GM10266 (cell line): ENCODE results near the gene MPL.
"Not testable (repeated sequence)": the region's sequence is repeated elsewhere in the genome, so short reads cannot be mapped to it uniquely, and the experiment has no call there.

Source experiments
- DNase-seq: peaks from one replicate; pipeline ENCODE4 v3.0.0; 2012; ENCODE audit errors: extremely low spot score
- TF ChIP-seq, protein P1 (sequence below): IDR thresholded peaks from 2 replicates; pipeline ENCODE4 v1.5.1; 2012; ENCODE audit warnings: mild to moderate bottlenecking, low read depth; ENCODE audit not compliant: control insufficient read depth, insufficient read depth; ENCODE audit errors: missing control alignments

Gene MPL

GRCh38 chr1:43367904-43368645, 30.5 kb downstream of the MPL start, which contains the start of gene ELOVL1:
Gene ELOVL1 (minus strand): TSS chr1:43368011. CDS start chr1:43365609, 2,402 bp downstream.
- TF ChIP-seq, protein P1, sequence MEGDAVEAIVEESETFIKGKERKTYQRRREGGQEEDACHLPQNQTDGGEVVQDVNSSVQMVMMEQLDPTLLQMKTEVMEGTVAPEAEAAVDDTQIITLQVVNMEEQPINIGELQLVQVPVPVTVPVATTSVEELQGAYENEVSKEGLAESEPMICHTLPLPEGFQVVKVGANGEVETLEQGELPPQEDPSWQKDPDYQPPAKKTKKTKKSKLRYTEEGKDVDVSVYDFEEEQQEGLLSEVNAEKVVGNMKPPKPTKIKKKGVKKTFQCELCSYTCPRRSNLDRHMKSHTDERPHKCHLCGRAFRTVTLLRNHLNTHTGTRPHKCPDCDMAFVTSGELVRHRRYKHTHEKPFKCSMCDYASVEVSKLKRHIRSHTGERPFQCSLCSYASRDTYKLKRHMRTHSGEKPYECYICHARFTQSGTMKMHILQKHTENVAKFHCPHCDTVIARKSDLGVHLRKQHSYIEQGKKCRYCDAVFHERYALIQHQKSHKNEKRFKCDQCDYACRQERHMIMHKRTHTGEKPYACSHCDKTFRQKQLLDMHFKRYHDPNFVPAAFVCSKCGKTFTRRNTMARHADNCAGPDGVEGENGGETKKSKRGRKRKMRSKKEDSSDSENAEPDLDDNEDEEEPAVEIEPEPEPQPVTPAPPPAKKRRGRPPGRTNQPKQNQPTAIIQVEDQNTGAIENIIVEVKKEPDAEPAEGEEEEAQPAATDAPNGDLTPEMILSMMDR: peak; percentile 43
- peak; percentile 98 for DNase-seq

- no peak for DNase-seq
- TF ChIP-seq, protein P1: no peak
Measured at GRCh38 chr1:43368646-43369020, 31.0 kb downstream of the MPL start.

DNA sequence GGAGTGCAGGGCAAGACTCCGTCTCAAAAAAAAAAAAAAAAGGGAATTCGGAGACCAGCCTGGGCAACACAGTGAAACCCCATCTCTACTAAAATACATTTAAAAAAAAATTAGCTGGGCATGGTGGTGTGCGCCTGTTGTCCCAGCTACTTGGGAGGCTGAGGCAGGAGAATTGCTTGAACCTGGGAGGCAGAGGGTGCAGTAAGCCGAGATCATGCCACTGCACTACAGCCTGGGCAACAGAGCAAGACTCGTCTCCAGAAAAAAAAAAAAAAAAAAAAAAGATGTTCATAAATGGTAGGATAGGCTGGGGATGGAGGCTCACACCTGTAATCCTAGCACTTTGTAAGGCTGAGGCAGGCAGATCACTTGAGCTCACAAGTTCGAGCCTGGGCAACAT, 32.2 kb downstream of the MPL start:
- not testable (repeated sequence) for DNase-seq

GRCh38 chr1:43370564-43370963, 32.9 kb downstream of the MPL start:
- TF ChIP-seq, protein P1: no peak

DNA sequence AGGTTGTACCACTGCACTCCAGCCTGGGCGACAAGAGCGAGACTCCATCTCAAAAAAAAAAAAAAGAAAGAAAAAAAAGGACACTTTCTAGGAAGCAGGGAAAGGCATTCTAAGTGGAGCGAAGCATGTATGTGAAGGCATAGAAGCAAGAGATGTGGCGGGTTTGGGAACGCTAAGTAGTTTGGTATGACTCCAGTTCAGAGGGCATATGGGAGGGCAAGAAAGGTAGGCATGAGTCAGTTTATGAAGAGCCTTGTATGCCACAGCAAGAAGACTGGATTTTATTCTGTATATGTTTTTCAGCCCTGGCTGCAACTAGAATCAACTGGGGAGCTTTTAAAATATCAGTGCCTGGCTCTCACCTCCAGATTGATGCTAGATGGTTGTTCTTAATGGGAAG, 34.6 kb downstream of the MPL start:
- no peak for DNase-seq
- TF ChIP-seq, protein P1: no peak

More at GRCh38 chr1:43370564-43370963, 32.9 kb downstream of the MPL start:
- no peak for DNase-seq

- no peak for DNase-seq
- TF ChIP-seq, protein P1: no peak
Measured at GRCh38 chr1:43373066-43373940, 35.7 kb downstream of the MPL start.

DNA sequence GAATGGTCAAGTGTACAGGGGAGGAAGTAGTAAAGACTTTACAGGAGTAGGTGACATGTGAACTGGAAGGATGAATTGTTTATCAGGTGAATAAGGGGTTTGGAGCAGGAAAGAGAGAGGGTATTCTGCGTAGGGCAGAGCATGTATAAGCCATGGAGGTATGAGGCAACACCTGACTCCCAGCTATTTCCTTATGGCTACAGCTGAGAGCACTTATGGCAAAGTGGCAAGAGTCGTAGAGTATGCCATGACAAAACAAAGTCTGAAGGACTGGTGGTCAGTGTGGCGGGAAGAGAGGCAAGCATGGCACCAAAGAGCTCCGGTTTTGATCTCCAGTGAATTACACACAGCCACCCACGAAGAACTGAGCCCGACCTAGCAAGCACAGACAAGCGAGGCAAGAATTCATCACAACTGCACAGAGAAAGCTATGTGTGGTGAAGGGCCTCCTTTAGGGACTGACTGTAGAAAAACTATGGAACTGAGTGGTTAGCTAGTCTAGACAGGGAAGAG, 39.2 kb downstream of the MPL start:
- DNase-seq: no peak
- TF ChIP-seq, protein P1: no peak
